GM18508 (cell line): ENCODE measurements around the gene CHSY1.

Experiments used
- ATAC-seq: cut with Tn5 transposase; IDR thresholded peaks from one replicate; pipeline ENCODE4 v1.9.1; 2021; ENCODE audit warnings: moderate number of reproducible peaks; ENCODE audit not compliant: insufficient read depth, unreplicated experiment

CHSY1 gene

DNA sequence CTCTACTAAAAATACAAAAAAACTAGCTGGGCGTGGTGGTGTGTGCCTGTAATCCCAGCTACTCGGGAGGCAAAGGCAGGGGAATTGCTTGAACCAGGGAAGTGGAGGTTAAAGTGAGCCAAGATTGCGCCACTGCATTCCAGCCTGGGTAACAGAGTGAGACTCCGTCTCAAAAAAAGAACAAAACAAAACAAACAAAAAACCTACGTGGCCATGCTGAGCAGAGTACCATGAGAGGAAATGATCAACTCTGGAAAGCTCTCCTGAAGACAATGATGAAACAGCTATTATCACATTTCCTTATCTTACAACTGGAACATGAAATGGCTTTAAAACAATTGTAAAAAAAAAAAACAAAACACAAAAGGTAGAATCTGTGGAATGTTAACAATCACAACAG is 75.2 kb downstream of the CHSY1 start:
- ATAC-seq: no peak

DNA sequence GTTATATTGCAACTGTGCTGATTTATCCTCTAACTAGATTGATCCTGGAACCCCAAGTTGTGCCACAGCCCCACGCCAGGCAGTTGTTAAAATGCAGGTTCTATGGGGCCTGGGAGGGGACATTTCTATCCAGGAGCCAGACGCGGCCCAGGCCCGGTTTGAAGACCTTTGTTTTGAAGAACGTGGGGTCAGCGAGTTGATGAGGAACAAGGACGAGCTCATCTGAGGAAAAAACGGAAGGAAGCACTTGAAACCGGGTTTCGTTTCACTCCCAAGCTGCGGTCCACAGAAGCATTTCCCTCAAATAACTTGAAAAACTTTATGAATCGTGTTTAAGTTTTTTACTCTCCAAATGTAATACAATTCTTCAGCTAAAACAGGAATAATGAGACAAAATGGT is 76.4 kb downstream of the CHSY1 start:
- no peak for ATAC-seq

DNA sequence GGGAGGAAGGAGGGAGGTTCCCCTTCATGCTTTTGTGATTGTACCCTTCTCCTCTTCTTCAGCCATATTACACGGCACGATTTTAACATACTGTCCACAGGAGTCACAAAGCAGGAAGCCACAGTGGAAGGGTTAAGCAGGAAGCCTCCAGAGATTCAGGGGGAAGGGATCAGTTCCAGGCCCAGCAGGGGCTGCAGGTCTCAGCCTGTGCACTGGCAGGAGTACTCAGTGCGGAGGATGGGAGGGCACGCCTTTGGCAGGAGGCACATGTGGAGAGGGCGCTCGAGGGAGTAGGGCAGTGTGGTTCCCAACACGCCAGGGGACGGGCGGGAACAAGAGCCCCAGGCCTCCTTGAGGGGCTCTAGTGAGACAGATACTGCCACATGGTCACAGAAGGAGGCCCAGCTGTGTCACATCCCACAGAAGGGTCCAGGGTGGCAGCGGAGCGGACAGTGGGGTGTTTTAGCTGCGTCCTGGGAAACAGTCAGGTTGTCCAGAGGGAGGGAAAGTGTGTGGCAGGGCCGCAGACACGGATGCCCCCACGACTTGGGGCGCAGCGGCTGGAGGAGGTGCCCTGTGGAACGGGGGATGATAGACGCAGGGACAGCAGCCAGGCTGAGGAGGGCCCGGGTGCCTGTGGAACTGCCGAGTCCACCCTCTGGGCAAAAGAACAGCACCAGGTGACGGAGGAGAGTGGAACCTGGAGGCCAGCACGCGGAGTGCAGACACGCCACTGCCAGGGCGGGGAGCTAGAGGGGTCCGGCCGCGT is 77.5 kb downstream of the CHSY1 start:
- ATAC-seq: no peak

DNA sequence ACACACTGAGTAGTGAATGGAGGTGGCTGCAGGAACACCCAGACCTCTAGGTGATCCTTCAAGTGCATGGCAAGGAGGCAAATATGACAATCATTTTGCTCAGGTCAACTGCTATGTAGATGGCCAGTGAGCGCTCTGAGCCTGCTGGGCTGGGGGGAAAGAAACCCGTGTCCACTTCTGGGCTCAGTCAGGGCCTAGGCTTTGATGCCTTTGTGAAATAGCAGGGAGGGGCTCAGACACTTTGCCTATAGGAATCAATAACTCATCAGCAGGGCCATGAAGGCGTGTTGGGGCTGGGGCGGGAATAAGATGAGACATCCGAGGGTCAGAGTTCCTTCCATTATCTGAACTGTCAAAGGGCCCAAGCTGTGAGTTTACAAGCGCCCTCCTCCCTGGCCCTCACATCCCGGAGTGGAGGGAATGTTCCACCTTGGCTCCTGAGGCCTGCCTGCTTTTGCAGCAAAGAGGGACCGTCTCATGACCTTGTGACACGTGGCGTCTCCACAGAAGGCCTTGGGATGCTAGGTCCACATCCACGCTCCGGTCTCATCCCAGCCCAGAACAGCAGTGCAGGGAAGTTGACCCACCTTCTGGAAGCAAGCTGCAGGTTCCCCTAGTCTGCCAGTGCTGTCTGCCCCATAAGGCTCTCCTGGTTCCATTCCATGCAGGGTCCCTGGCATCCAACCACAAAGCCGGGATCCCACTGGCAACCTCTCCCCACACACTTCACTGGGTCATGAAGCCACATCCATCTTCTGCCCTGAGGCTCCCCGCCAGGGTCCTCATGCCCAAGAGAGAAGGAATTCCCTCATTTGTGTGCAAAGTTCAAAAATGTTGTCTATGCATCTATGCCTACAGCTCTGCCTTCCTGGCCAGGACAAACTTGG is 78.4 kb downstream of the CHSY1 start:
- no peak for ATAC-seq

DNA sequence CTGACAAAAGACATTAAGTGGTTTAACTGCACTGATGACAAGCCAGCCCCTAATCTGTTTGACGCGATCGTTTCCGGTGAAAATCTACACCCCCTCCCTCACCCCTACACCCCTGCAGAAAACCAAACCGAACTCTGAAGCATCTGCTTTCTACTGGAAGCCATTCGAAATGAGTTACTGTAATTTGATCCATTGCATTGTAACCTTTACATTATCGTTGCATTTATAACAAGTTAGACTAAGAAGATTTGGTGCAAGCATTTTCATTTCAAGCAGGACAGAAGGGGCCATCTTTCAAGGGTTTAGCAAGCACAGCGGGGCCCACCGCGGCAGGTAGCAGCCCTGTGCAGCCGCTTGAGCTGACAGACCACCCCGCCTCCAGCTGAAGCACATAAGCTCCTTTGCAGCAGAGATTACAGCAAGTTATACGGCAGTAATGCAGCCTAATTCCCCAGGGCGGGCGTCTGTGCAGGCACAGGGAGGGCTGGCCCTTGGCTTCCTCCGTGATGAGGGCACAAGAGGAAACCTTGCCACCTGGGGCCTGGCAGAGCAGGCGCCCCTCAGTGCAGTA is 79.3 kb downstream of the CHSY1 start:
- no peak for ATAC-seq

DNA sequence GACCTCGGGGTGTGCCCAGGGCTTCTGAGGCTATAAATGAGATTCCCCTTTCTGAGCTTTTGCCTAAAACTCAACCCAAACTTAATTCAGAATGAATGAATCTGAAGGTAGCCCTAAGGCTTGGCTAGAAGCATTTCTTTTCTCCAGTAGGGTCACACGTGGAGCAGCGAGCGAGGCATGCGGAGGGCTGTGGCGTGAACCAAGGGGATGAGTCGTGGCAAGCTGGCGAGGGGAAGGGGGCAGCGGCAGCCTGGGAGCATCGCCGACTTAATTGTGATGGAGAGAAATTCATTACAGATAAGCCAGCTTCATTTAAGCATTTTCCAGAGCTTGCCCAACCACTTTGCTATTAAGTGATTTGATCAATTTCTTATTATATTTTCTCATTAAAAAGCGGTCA is 79.9 kb downstream of the CHSY1 start:
- ATAC-seq: no peak

DNA sequence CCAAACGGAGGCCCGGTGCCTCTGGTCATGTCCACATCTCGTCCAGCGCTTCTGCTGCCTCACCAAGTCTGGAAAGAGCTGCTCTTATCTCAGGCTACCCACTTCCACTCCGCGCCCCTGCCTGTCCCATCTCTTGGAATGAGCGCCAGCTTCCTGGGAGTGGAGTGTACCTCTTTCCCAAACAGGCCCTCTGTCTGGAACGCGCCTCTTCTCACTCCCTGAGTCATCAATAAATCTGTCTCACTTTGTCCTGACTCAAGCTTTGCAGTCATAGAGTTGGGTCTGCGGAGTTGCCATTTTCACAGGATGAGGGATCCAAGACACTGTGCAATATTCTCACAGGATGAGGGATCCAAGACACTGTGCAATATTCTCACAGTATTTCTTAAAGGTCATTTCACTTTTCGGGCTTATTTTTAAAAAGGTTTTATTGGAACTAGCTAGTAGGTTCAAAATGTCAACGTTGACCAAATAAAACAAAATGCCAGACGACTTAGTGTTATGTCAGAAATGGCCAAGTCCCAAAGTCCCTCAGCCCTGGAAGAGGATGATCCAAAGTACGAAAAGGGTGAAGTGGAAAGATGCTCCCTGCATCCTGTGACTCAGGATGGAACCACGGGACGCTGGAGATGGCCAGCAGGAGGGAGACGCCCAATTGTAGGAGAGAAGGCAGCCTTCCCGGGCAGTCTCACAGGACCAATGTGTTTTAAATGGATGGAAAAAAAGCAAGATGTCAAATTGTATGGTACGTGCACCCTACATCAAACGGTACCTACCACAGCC is 81.1 kb downstream of the CHSY1 start:
- no peak for ATAC-seq

DNA sequence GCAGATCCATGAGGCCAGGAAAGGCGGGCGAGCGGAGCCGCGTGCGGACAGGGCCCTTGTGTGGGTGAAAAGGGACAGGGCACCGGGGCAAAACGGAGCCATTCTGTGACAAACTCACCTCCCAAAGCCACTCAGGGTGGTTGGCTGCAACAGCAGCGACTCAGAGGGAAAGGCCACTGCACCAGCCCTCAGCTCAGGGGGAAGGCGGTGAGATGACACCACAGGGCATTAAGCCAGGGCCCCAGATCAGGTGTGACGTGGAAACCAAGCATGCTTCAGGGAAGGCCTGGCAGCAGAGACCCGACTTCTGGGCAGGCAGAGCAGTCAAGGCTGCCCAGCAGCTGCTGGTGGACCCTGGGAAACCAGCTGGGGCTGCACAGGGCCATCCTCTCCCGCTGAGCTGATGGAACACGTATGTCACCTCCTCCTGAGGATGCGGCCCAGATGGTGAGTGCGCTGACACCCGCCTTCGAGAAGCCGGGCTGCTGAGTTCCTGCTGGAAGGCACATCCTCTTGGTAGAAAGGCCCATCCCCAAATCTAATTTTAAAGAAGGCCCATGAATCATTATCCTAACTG is 82.3 kb downstream of the CHSY1 start:
- ATAC-seq: no peak

DNA sequence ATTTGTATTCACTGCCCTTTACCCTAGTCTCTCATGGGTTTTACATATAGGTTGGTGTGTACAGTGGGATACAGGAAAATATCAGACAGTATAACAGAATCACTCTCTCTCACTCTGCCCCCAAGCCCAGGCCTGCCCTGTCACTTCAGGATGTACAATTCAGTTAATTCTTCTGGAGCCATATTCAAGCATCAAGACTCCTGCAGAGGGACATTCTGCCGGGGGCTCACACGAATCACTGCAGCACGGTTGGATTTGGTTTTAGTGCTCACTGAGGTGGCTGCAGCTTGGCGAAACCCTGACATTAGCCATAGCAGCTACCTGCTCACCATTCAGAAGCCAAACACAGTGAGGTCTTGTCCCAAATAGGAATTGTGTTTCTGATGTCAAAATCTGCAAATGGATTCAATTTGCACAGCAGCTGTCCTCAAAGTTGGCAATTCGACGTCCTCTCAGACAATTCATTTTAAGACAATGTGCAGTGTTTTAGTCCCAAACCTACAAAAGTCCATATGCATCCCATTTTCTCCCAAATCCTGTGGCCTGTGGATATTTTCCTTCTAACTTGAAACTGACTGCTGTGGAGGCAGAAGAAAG is 82.9 kb downstream of the CHSY1 start:
- no peak for ATAC-seq

DNA sequence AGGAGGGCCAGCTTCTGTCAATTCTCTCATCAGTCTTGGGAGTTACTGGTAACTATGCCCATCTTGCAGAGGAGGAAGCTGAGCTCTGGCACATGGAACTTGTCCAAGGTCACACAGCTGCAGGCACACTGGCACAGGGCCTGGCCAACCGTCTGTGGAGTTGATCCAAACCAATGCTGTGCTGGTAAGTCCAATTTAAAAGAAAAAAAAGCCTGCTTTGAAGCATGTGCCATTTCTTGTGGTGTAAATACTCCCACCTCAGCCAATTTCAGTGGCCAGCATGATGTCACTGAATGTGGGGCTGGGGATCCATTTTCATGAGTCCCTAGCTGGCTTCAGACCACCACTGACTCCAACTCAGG is 83.4 kb downstream of the CHSY1 start:
- ATAC-seq: no peak

DNA sequence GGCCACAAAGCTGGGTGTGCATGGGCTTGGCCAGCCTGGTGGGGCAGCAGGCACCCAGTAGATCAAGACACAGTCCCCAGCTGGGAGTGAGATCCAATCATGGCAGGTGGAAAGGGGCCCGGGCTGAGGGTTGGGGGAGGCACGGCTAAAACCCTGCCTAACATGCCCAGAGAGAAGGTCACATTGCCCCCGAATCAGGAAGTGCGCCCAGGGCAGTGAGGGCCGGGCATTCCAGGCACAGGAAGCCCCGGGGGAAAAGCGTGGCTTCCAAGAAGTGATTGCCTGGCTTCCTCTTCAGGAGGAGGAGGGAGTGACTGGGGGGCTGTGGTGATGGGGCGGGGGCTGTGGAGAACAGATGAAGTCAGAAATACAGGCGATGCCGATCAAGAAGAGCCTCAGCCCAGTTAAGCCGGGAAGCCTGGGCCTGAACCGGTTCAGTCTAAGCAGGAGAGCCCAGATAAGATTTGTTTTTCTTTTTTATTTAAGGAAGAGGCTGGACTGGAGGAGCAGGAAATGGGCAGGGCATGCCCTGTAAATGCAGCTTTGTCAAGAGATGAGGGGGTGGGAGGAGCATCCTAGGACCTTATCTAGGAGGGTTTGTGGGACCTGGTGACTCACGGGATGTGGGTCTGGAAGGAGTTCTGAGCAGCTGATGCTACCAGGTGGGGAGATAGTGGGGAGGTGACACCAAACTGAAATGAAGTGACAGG is 83.9 kb downstream of the CHSY1 start:
- ATAC-seq: no peak

DNA sequence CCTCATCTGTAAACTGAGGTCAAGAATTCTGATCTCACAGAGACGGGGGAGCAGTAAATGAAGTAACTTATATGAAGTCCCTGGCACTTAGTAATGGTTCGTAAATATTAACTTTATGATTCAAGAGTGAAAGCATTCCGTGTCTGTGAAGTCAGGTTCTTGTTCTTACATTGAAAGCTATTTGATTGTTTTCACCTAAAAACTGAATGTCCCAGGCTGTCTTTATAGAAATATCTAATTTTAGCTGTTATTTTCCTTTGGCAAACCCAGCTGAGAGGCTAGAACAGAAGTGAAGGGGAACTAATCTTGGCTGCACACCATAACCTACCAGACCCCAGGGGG is 84.5 kb downstream of the CHSY1 start:
- ATAC-seq: no peak

DNA sequence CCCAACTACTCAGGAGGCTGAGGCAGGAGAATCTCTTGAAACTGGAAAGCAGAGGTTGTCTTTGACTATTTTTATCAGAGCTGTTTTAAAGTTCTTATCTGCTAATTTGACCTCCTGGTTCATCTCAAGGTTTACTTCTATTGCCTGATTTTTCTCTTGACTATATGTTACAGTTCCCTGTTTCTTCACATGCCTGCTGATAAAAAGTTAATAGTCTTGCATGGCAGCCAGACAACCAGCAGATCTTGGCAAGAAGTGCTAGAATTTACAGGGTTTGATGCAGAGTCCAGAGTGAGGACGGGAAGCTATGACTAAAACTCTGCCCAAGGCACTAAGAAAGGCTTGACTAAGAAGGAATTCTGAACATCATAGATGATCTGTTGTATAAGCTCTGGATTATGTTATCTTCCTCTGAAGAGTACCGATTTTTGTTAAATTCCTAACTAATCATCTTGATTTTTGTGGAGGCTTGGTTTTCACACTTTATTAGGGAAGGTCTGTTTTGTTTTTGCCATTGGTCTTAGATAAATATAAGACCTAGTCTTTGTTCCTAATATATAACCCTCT is 85.9 kb downstream of the CHSY1 start:
- ATAC-seq: no peak

DNA sequence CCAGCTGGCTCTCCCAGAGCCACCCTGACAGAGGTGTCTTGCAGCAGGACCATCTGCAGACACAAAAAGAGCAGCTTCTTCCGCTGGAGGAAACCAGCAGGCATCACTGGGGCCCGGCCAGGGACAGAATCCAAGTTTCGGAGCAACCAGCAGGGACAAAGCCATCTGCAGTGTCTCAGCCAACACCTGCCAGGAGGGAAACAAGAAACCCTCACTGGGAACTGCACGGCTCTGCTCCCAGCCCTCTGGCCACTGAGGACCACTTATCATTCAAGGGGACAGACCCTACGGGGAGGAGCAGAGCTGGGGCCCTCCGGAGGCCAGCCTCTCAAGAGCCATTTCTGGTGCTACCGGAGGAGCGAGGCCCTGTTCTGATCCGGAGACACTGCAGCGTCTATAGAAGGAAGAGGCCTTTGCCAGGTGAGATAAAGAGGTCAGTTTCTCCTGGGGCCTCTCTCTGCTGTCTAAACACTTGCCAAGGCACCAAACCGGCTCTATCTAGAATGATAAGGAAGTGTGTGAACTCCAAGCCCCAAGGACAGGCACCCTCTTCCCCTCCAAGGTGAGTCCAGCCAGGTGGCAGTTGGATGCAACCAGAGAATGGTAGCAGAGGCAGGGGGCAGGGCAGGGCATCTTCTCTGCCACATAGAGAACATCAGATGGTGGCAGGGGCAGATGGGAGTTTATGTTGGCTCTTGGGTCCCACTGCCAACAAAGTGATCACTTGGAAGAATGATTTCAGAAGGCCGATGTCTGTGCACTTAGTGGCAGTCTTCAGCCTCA is 89.0 kb downstream of the CHSY1 start:
- no peak for ATAC-seq

DNA sequence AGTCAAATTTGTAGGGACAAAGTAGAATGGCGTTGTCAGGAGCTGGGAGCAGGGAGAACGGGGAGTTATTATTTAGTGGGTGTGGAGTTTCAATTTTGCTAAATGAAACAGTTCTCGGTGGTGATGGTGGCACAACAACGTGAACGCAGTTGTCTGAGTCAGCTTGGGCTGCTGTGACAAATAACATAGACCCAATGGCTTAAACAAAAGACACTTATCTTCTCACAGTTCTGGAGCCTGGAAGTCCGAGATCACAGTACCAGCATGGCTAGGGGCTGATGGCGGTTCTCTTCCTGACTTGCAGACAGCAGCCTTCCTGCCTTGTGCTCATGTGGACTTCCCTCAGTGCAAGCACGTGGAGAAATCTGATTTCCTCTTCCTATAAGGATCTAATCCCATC is 90.2 kb downstream of the CHSY1 start:
- no peak for ATAC-seq

DNA sequence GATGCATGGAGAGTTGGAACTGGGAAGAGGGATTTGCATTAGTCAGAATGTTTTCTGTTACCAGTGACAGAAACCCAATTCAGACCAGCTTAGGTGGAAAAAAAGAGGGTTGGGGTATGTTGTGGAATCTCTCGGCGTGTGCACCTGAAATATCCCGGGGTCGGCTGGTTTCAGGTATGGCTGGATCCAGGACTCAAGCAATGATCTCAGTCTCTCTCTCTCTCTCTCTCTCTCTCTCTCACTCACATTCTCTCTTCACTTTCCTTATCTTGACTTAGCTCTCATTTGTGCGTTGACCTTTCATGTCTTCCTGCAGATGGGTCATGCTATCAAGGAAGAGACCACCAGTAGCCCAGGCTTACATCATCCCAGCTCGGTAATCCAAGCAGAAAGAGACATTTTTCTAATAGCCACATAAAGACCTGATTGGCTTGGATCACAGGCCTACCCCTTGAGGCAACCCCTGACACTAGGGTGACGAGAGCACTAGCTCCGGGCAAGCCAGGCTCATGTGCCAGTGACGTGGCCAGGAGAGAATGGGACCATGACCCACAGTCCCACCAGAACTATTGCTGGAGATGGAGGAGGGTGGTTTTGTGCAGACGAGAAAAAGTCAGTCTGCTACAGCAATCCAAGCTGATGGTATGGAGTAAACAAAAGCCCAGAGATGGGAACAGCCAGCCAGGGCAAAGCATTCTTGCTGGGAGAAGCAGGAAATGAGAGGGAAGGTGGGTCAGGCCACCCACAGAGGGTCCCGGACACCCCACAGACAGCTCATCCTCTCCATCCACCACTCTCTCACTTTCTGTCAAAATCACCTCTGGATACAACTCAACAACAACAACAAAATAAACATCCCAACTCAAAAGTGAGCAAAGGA is 91.7 kb downstream of the CHSY1 start:
- no peak for ATAC-seq
